ENCODE results near the gene HK1.
"Not testable (repeated sequence)": the region's sequence is repeated elsewhere in the genome, so short reads cannot be mapped to it uniquely, and the experiment has no call there.

HK1 gene

DNA sequence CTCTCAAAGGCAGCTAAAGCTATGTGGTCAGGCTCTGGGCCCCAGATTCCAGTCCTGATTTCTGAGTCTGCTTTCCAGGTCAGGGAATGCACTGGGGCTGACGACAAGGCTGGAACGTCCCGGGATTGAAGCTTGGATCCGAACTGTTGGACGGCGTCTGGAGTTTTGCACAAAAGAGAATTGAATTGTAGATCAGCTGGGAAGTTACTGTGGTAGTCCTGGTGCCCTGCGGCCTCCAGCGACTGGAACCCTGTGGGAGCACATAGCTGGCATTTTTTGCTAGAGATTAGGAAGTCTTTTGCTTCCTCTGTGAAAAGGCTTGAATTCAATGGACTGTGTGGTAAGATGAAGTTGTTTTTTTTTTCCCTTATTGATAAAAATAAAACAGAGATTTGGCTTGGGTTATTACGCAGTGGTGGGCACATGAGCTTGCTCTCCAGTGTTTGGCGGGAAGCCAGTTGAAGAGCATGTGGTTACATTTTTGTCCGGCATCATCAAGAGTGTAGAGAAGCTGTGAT, at the start of gene HK1:
Gene HK1 (plus strand): TSS at position 51 of the 518 bp plus-strand sequence.
- DNase-seq (ENCODE audit: low spot score), result no peak

DNA sequence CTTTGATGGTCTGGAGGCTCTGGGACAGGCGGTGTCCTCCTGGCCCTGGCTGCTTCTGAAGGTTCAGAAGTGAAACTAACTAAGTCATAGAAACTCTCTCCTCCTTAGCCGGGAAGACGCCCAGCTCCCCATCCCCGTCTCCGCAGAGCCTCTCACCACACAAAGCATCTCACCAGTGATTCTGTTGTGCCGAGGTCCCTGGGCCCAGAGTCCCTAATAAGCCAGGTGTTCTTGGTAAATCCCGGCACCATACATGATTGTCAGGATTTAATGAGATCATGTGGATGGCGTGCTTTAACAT, 48.7 kb upstream of the HK1 start:
- DNase-seq (ENCODE audit: low spot score), result no peak

DNA sequence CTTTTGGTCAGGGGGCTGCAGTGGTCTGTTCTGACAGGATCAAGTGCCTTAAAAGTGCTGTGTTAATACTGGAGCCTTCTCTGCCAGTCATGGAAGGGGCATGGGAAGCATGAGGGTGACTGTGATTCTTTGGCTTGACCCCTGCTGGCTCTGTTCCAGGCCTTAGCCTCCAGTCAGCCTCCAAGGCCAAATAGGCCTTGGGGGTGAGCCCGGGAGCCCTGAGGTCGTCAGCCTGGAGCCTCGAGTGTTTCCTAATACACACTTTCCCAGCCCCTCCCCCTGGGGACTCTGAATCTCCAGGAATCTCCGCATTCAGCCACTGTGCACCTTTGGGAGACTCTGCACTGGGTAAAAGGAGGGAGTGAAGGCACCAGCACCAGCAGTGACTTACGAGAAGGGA, 48.2 kb upstream of the HK1 start:
- DNase-seq (ENCODE audit: low spot score), result no peak

DNA sequence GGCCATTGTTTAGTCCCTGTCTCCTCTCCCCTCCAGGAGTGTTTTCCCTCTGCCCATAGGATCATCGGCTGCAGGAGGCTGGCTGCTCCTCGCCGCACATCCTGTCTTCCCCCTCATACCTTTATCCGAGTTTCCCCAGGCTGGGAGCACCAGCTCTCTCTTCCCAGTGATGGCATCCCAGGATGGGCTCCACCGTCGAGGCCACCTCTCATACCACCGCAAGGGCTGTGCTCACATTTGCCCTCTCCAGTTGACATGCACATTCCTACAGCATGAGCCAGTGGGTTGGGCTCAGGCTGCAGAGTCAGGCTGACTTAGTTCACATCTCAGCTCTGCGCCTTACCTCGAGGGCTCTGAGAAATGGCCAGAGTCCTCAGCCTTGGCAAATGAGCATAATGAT, 46.0 kb upstream of the HK1 start:
- DNase-seq (ENCODE audit: low spot score), result no peak

DNA sequence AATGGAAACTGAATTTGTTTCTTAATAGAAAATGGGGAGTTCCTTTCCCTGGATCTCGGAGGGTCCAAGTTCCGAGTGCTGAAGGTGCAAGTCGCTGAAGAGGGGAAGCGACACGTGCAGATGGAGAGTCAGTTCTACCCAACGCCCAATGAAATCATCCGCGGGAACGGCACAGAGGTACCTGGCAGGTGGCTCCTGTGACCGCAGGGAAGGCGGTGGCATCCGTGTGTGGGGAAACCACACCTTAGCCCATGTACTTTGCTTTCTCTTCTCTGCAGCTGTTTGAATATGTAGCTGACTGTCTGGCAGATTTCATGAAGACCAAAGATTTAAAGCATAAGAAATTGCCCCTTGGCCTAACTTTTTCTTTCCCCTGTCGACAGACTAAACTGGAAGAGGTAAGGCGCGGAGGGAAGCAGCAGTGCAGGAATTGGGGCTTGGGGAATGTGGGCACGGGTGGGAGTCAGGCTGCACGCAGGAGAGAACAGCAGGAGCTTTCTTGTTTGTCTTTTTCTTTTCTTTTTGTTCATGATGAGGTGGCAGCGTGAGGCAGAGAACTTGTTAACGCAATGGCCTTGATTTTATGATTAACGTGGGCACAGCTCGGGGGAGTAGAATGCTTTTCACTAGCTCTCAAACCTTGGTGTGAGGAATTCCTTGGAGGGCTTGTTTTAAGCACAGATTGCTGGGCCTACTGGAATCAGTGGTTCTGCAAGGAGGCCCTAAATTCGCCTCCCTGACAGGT, 45.4 kb upstream of the HK1 start:
- DNase-seq (ENCODE audit: low spot score), result no peak

GRCh38 chr10:69234447-69234846, 43.8 kb upstream of the HK1 start:
- DNase-seq (ENCODE audit: low spot score), result no peak

- DNase-seq (ENCODE audit: low spot score), result peak; percentile 91
Measured at GRCh38 chr10:69237528-69238159, 40.7 kb upstream of the HK1 start.

DNA sequence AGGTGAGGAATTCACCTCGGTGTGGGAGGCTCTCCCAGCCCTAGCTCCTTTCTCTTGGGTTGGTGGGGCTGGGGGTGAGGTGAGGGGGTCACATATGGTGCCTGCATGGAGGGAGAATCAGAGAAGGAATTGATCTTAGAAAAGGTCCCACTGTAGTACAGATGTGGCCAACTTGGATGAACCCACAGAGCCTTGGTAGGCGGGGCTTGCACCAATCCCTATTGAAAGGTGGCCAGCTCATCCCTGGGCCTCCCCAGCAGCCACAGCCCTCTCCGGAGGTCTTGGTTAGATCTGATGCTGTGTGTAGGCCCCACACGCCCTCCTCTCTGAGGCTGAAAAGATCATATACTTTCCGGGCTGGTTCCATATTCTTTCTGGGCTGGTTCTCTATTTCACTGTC, 39.2 kb upstream of the HK1 start:
- DNase-seq (ENCODE audit: low spot score), result no peak

DNA sequence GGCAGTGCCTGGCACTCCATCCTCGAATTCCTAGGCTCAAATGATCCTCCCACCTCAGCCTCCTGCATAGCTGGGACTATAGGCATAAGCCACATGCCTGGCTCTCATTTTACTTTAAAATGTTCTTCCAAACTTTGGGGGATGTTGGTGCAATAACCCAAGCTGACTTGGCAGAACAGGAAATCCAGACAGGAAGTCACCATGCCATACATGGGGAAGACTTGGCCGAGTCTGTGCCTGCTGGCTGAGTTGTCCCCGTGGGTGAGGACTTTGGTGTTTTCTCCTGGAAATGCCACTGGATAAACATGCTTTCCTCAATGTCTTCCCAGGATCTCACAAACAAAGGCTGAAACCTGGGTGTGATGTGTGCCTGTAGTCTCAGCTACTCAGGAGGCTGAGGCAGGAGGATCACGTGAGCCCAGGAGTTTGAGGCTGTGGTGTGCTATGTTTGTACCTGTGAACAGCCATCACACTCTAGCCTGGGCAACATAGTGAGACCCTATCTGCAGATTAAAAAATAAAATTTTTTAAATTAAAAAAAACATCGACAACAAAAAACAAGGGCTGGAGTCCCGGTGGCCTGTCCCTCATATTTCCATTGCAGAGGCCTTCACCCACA, 38.4 kb upstream of the HK1 start:
- no peak for DNase-seq (ENCODE audit: low spot score)

- DNase-seq (ENCODE audit: low spot score), result no peak
Measured at GRCh38 chr10:69240455-69240854, 37.8 kb upstream of the HK1 start.

- DNase-seq (ENCODE audit: low spot score), result no peak
Measured at GRCh38 chr10:69241575-69241974, 36.7 kb upstream of the HK1 start.

- no peak for DNase-seq (ENCODE audit: low spot score)
Measured at GRCh38 chr10:69242040-69242851, 36.0 kb upstream of the HK1 start.

DNA sequence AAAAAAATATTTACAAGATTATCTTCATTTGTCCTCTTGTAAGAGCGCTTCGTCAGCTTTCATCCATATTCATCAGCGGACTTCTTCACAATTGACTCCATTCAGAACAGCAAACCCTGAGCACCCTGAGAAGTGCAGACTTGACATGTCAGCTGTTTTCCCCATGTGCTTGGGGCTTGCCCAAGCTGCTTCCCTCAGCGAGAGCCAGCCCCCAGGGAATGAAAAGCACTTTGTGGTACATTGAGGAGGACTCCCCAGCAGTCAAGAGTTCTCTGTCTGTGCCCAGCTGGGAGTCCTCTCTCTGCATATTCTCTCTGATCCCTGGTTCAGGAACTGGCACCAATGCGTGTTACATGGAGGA, 35.5 kb upstream of the HK1 start:
- DNase-seq (ENCODE audit: low spot score), result no peak

DNA sequence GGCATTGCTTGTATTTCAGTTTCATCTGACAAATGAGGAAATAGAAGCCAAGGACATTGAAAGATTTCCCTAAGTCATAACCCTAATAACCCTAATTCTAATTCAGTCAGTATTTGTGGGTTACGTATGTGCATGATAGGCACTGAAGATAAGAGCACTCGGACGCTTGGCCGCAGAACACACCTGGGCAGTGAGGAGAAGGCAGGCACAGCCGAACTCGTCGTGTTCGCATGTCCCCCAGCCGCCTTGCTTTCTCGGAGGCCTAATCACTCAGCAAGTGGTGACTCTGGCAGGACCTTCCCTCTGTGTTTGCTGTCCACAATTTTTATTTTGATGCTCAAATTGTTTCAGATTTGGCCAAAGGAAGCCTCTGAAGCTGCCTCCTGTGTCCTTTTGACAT, 34.5 kb upstream of the HK1 start:
- DNase-seq (ENCODE audit: low spot score), result no peak

DNA sequence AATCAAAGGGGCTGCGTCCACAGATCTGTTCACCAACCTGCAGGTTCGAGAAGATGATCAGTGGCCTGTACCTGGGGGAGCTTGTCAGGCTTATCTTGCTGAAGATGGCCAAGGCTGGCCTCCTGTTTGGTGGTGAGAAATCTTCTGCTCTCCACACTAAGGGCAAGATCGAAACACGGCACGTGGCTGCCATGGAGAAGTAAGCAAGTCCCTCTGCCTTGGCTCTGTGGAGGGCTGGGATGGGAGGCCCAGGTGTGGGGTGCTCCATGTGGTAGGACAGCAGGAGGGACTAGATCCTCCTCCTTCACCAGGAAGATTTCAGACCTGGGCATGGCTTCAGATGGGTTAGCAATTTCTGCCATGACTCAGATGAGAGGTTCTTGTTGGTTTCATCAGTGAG, 32.3 kb upstream of the HK1 start:
- DNase-seq (ENCODE audit: low spot score), result no peak

GRCh38 chr10:69246581-69247312, 31.5 kb upstream of the HK1 start:
- DNase-seq (ENCODE audit: low spot score), result no peak

GRCh38 chr10:69247313-69247710, 31.0 kb upstream of the HK1 start:
- DNase-seq (ENCODE audit: low spot score), result no peak

DNA sequence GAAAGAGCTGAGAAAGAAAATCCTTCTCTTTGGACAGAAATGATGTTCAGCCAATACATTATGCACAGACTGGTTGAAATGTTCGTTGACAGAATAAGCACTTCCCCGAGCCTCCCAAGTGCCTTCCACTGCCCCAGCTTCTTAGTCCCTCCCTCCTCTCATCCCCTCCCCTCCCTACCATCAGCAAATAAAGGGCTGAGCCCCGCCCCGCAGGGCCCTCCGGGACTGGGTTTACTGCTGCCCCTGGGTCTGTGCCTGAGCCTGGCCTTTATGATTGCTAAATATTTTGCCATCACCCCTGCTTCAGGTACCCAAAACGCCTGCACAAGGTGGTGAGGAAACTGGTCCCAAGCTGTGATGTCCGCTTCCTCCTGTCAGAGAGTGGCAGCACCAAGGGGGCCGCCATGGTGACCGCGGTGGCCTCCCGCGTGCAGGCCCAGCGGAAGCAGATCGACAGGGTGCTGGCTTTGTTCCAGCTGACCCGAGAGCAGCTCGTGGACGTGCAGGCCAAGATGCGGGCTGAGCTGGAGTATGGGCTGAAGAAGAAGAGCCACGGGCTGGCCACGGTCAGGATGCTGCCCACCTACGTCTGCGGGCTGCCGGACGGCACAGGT, 30.1 kb upstream of the HK1 start:
- DNase-seq (ENCODE audit: low spot score), result no peak

DNA sequence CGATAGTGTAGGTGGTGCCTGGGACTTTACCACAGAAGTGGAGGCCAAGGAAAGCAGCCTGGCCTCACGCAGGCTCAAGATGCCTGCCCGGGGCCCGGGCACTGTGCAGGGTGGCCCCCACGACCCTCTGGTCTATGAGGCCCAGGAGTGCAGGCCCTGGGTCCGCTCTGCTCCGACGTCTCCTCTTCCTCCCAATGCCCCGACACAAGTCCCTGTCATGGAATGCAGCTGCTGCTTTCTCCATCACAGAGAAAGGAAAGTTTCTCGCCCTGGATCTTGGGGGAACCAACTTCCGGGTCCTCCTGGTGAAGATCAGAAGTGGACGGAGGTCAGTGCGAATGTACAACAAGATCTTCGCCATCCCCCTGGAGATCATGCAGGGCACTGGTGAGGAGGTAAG, 28.3 kb upstream of the HK1 start:
- DNase-seq (ENCODE audit: low spot score), result peak; percentile 38

DNA sequence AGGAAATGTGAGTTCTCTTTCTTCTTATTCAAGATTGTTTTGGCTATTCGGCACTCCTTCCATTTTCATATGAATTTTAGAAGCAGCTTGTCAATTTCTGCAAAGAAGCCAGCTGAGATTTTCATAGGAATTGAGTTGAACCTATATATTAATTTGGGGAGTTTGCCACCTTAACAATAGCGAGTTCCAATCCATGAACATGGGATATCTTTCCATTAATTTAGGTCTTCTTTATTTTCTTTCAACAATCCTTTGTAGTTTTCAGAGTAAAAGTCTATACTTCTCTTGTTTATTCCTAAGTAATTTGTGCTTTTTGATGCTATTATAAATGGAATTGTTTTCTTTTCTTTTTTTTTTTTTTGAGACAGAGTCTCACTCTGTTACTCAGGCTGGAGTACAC, 26.9 kb upstream of the HK1 start:
- not testable (repeated sequence) for DNase-seq (ENCODE audit: low spot score)

DNA sequence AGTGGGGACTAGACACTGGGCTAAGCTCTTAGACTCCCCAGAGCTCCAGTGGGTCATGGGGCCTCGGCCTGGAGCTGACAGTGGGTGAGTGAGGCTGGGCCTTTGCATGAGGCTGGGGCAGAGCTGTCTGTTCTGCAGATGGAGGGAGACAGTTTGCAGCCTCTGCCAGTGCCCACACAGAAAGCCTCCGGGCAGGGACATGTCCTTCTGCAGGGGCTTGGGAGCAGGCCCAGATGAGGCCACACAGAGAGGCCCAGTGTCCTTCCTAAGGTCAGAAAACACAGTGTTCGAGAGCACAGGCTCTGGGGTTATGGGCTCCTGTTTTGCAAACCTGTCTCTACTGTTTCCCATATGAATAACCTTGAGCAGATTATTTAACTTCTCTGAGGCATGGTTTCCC, 25.1 kb upstream of the HK1 start:
- DNase-seq (ENCODE audit: low spot score), result no peak

GRCh38 chr10:69254877-69255276, 23.4 kb upstream of the HK1 start:
- no peak for DNase-seq (ENCODE audit: low spot score)

Measured in left forelimb (tissue), 1 donor.